Hematopoietic multipotent progenitor cell (in vitro differentiated cells): ENCODE data around the gene VAC14. TPM values are rescaled to one million over a fixed set of nuclear protein-coding genes. Genes with fewer than 3 reads are reported as not detected.
"Not testable (repeated sequence)": the region's sequence is repeated elsewhere in the genome, so short reads cannot be mapped to it uniquely, and the experiment has no call there.

Experiments
- DNase-seq, 3 donors: peaks; one replicate each; pipeline ENCODE4 v3.0.0-alpha.2; 2011 to 2015; ENCODE audit warnings: low read depth in 2 of 3, low spot score in 2 of 3
- total RNA-seq: library from RNA; depleted of rRNA; stranded (reverse); fragments of >200 nt; gene quantifications from one replicate; pipeline ENCODE4 v1.2.3, GENCODE V29; 2012

VAC14 gene
- total RNA-seq, 1 donor: 52.0 TPM

- no peak for DNase-seq
Measured at GRCh38 chr16:70651524-70651923, 149.4 kb downstream of the VAC14 start.

GRCh38 chr16:70650216-70650615, 150.7 kb downstream of the VAC14 start:
- no peak for DNase-seq

- no peak for DNase-seq
Measured at GRCh38 chr16:70649300-70649699, 151.7 kb downstream of the VAC14 start.

GRCh38 chr16:70648606-70649005, 152.4 kb downstream of the VAC14 start:
- DNase-seq: no peak

GRCh38 chr16:70647441-70648359, 153.3 kb downstream of the VAC14 start:
- no peak for DNase-seq

- no peak for DNase-seq
Measured at GRCh38 chr16:70646260-70647241, 154.4 kb downstream of the VAC14 start, which contains the start of gene IL34. Gene IL34, plus strand, starts transcription at chr16:70646559. Its CDS starts 389 bp downstream, at chr16:70646948.

- no peak for DNase-seq
Measured at GRCh38 chr16:70644763-70645597, 156.0 kb downstream of the VAC14 start.

GRCh38 chr16:70643264-70643663, 157.7 kb downstream of the VAC14 start:
- not testable (repeated sequence) for DNase-seq

GRCh38 chr16:70642633-70643032, 158.3 kb downstream of the VAC14 start:
- no peak for DNase-seq

GRCh38 chr16:70638814-70639792, 161.9 kb downstream of the VAC14 start:
- no peak for DNase-seq

Other genes with a start within 250 kb of the VAC14 start
- under 0.01 TPM for gene IL34, start 154.6 kb downstream of the VAC14 start, total RNA-seq
- 14.8 TPM for gene MTSS2, start 115.1 kb downstream of the VAC14 start, total RNA-seq